ENCODE results near the gene FAM174C. TPM values are rescaled to one million over a fixed set of nuclear protein-coding genes. Genes with fewer than 3 reads are reported as not detected.

FAM174C gene
- total and polyA plus RNA-seq, 2 donors (not counting 3 experiments of a cell fraction or from before 2014, with no cell fraction given), result 46.7 to 83.9 TPM

- H3K9me3 ChIP-seq (replicated peaks; ENCODE audit: control insufficient read depth, insufficient read depth, low read length), result no peaks in the 10 kb centered on the region
- no peaks in the 10 kb centered on the region for H3K27me3 ChIP-seq (ENCODE audit: control insufficient read depth in 2 of 2, insufficient read depth in 2 of 2, low read length in 2 of 2)
- H3K79me2 ChIP-seq (ENCODE audit: control insufficient read depth, insufficient read depth, low read length), result peaks cover 43% of the 10 kb centered on the region
- intact Hi-C loops (cut with micrococcal nuclease), result loop anchor here (1.0 to 10.0 kb wide), 2 partner anchors 17 to 455 kb away; partner anchors contain the start of gene PTBP1
- H3K9ac ChIP-seq (replicated peaks; ENCODE audit: extremely low read depth, insufficient read depth, low read length), result peak overlapping the region; percentile 97
- H3K4me1 ChIP-seq (ENCODE audit: control insufficient read depth, extremely low read depth, insufficient read depth, low read length), result peaks cover 24% of the 10 kb centered on the region
- H3K27ac ChIP-seq (ENCODE audit: insufficient read depth, low read depth, low read length), result peak overlapping the region; percentile 99
- H2AFZ ChIP-seq (ENCODE audit: low read depth, low read length), result no peak overlapping the region
- no peaks in the 10 kb centered on the region for H4K20me1 ChIP-seq (replicated peaks; ENCODE audit: control insufficient read depth, extremely low read depth, insufficient read depth, low read length)
- dilution Hi-C loops (cut with MboI; ENCODE audit: extremely low pct_ligation_motif_present, low sequenced_read_pairs), result no loop called here
- H3K9me1 ChIP-seq (replicated peaks; ENCODE audit: control insufficient read depth, extremely low read depth, insufficient read depth, low read length), result no peaks in the 10 kb centered on the region
- CTCF ChIA-PET, result interaction anchor here (0.6 to 1.6 kb wide), 2 partner anchors 11 to 17 kb away, joined by 3 to 14 read pairs; no protein-coding TSS in a partner anchor
- H3K4me2 ChIP-seq (ENCODE audit: insufficient read depth, low read length), result no peak overlapping the region
- peak overlapping the region; percentile 57 to 85 (median 71) for H3K4me3 ChIP-seq (replicated peaks in 1 of 3; ENCODE audit: insufficient read depth in 1 of 3, low read depth in 1 of 3, low read length in 3 of 3)
- POLR2A ChIA-PET, result interaction anchor here (1.0 kb wide), 2 partner anchors 17 to 20 kb away, joined by 7 to 10 read pairs; partner anchors contain the start of gene CIRBP
- H3K36me3 ChIP-seq (ENCODE audit: control insufficient read depth in 2 of 2, extremely low read depth in 1 of 2, insufficient read depth in 2 of 2, low read length in 2 of 2), result peaks cover 5 to 11% of the 10 kb centered on the region in 2 experiments
- peak; percentile 94 for DNase-seq (ENCODE audit: low read depth, low spot score)
- peak; percentile 76 for FAIRE-seq
- BruUV-seq (replicated peaks), result no TSS peak
- TF ChIP-seq GATA2 (IDR thresholded peaks at IDR 0.05; ENCODE audit: insufficient read depth, insufficient read length, low read depth, low read length) (no peak), POLR2AphosphoS5 (IDR thresholded peaks at IDR 0.05; ENCODE audit: insufficient read depth, low read depth, low read length) (peak; percentile 53), FOS (IDR thresholded peaks at IDR 0.05; ENCODE audit: borderline replicate concordance, insufficient read depth, low read length) (no peak), EZH2 (IDR thresholded peaks at IDR 0.05; ENCODE audit: borderline replicate concordance, low read depth, low read length, severe bottlenecking) (no peak), POLR2A (IDR thresholded peaks at IDR 0.05; ENCODE audit: low read depth, low read length) (peak; percentile 78), MYC (IDR thresholded peaks at IDR 0.05; ENCODE audit: low read depth, low read length) (no peak), MAX (IDR thresholded peaks at IDR 0.05; ENCODE audit: insufficient read depth, insufficient read length) (no peak), JUN (IDR thresholded peaks at IDR 0.05; ENCODE audit: borderline replicate concordance, insufficient read depth, insufficient read length, low read depth) (no peak)
- TF ChIP-seq, protein P1, sequence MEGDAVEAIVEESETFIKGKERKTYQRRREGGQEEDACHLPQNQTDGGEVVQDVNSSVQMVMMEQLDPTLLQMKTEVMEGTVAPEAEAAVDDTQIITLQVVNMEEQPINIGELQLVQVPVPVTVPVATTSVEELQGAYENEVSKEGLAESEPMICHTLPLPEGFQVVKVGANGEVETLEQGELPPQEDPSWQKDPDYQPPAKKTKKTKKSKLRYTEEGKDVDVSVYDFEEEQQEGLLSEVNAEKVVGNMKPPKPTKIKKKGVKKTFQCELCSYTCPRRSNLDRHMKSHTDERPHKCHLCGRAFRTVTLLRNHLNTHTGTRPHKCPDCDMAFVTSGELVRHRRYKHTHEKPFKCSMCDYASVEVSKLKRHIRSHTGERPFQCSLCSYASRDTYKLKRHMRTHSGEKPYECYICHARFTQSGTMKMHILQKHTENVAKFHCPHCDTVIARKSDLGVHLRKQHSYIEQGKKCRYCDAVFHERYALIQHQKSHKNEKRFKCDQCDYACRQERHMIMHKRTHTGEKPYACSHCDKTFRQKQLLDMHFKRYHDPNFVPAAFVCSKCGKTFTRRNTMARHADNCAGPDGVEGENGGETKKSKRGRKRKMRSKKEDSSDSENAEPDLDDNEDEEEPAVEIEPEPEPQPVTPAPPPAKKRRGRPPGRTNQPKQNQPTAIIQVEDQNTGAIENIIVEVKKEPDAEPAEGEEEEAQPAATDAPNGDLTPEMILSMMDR (IDR thresholded peaks at IDR 0.05; ENCODE audit: extremely low read depth in 1 of 2, insufficient read depth in 1 of 2, low read depth in 1 of 2, low read length in 2 of 2), result no peak
These were observed 25.9 kb upstream of the FAM174C start for GRCh38 chr19:1249298-1249989.
